Thyroid gland (tissue), 4 donors: ENCODE results near the gene SLC38A1.

Source experiments
- POLR2A ChIP-seq, 2 donors: fragments of 450-650 bp; IDR thresholded peaks; one replicate each; pipeline ENCODE4 v1.6.1; 2017; ENCODE audit warnings: antibody characterized with exemption in 2 of 2, mild to moderate bottlenecking in 2 of 2, moderate library complexity in 1 of 2
- TF ChIP-seq, protein P1 (sequence below), 6 experiments: fragments of 200-600 bp in 3 of 6; fragments of 450-650 bp in 3 of 6; sonication (generic) in 3 of 6; IDR thresholded peaks; one replicate each; pipeline ENCODE4 v1.5.1; 2016 to 2019; ENCODE audit warnings: antibody characterized with exemption in 6 of 6, mild to moderate bottlenecking in 2 of 6, inconsistent platforms in 1 of 6, moderate library complexity in 1 of 6

DNA sequence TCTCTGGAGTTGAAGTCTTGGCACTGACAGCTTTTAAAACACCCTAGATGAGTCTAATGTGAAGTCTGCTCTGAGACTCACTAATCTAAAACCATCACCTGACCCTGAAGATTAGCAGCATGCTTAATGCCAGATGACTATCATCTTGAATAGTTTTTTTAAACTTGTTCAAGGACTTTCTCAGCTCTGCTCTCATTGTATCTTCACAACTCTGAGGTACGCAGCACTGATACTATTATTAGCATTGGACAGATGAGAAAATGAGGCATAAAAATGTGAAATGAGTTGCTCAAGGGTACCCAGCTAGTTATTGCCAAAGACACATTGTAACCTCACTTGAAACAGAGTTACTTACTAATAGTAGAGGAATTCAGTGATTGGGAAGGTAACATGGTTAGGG, 4.8 kb downstream of the SLC38A1 start:
- no peak for TF ChIP-seq POLR2A (IDR thresholded peaks at IDR 0.05)
- TF ChIP-seq, protein P1, sequence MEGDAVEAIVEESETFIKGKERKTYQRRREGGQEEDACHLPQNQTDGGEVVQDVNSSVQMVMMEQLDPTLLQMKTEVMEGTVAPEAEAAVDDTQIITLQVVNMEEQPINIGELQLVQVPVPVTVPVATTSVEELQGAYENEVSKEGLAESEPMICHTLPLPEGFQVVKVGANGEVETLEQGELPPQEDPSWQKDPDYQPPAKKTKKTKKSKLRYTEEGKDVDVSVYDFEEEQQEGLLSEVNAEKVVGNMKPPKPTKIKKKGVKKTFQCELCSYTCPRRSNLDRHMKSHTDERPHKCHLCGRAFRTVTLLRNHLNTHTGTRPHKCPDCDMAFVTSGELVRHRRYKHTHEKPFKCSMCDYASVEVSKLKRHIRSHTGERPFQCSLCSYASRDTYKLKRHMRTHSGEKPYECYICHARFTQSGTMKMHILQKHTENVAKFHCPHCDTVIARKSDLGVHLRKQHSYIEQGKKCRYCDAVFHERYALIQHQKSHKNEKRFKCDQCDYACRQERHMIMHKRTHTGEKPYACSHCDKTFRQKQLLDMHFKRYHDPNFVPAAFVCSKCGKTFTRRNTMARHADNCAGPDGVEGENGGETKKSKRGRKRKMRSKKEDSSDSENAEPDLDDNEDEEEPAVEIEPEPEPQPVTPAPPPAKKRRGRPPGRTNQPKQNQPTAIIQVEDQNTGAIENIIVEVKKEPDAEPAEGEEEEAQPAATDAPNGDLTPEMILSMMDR (IDR thresholded peaks at IDR 0.05) = no peak
